Stimulated activated CD4-positive, alpha-beta T cell treated with anti-CD3 and anti-CD28 coated beads, Interleukin-12 subunit alpha, Interleukin-12 subunit beta, amount 100 ng/mL, for 24 hours (primary cell): ENCODE data around the gene ADAMTS9.
A peak's percentile ranks its signal among the peaks of the same experiment; 100 is the strongest.

Source experiments
- DNase-seq, 2 experiments: peaks; one replicate each; pipeline ENCODE4 v3.0.0-alpha.2; 2020; ENCODE audit warnings: low read depth in 2 of 2

ADAMTS9 gene

DNA sequence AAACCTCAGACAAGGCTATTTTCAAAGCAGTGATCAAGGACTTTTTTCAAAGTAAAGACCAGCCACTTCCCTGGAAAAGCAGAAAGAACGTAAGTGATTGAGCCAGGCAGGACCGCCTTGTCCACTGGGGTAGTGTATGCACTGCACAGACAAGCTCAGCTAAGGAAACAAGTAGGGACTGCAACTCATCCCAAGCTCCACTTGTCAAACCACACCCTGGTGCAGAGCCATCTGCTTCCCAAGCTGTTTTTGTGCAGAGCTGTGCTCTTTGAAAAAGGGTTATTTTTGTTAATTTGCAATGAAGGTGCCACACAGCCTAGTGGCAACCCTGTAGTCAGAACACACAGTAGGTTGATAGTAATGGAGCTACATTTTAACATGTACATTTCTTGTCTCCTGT, 193.3 kb downstream of the ADAMTS9 start:
- DNase-seq: no peak

- no peak for DNase-seq
Measured at GRCh38 chr3:64493149-64493548, 194.7 kb downstream of the ADAMTS9 start.

DNA sequence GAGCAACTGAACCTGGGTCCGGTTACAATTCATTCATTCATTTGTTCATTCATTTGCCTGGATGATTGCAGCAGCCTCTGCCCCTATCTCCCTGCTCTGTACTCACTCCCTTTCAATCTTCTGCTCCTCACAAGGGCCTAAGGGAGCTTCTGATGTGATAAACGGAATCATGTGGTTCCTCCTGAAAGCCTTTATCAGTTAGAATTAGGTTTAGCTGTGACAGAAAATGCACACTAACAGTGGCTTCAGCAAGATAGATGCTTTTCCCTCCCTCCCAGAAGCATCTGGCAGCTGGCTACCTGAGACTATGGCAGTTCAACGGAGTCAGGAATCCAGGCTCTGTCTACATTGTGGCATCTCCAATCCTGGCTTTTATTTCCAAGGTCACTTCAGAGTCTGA, 196.0 kb downstream of the ADAMTS9 start:
- DNase-seq: no peak

DNA sequence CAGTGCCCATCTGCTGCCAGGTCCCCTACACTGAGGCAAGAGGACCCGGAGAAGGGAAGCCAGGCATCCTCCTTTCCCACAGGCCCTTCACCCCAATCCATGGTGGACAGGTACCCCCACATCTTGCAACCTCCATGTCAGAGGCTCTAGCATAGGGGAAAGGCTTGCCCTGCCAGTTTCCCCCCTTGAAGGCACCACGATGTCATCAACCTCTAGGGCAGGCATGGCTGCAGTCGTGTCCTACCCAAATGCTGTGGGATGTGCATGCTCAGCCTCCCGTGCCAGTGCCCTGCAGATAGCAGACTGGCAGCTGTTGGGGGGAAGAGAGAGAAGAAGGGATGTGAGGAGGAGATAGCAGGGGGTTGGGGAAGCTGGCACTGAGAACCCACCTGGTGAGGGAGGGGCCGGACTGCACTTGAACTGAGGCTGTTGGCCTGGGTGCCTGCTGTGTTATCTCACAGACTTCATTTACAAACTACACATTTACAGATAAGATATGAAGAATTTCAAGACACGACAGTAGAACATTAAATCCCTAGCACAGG, 197.5 kb downstream of the ADAMTS9 start:
- DNase-seq: no peak

GRCh38 chr3:64489361-64490044, 198.3 kb downstream of the ADAMTS9 start:
- no peak for DNase-seq

DNA sequence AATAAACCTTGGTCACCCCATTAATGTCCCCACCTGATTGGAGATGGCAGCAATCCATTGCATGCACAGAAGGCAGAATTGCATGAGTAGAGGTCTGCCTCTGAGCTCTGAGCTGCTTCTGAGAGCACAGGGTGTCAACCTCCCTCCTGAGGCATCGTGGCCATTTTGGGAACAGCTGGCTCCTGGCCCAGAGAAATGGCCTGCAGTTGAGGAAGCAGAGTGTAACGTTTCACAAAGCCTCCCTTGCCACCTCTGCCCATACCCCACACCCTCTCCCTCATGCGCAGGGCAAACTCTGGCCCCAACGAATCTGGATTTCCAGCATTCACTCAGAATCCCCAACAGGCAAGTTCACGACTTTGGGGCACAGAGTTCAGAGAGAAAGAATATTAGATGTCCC, 198.9 kb downstream of the ADAMTS9 start:
- DNase-seq: no peak

DNA sequence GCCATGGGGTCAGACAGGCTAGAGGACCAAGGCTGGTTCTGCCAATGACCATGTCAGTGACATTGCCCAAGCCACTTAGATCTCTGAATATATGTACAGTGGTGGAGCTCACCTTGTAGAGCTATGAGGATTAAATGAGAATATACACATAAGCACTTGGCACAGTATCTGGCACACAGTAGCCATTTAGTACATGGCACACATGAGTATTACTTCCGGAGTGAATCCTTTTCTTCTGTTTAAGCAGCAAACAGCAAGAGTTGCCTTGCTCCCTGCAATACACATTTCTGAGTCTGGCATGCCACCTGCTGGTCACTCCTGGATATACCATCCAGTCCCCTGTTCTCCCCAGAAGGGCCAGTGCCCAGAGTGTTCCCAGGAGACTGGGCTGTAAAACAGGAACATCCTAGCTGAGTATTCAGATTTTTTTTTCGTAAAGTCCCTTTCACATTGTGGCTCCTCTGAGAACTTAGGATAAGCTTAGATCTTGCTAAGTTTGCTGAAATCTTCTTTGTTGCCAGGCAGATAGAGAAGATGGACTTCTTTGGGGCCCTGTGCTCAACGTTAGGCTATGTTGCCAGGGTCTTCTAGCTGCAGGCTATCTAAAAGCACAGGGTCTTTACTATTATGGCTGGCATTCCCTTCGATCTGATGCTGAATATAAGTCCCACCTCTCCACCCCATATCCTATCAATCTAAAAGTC, 203.4 kb downstream of the ADAMTS9 start:
- peak; percentile 37 to 71 for DNase-seq

DNA sequence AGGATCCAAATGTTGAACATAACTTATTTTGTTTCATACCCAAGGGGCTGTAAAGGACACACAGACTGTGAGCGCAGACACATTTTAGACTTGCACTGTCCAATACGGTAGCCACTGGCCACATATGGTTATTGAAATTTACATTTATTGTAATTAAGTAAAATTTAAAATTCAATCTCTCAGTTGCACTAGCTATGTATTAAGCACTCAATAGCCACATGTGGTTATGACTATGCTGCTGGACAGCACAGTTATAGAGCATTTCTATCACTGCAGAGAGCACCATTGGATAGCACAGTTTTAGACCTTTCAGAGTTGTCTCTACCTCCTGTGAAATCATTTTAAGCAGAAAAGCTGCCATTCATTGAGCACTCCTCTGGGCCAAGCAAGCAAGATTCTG, 204.3 kb downstream of the ADAMTS9 start:
- no peak for DNase-seq

DNA sequence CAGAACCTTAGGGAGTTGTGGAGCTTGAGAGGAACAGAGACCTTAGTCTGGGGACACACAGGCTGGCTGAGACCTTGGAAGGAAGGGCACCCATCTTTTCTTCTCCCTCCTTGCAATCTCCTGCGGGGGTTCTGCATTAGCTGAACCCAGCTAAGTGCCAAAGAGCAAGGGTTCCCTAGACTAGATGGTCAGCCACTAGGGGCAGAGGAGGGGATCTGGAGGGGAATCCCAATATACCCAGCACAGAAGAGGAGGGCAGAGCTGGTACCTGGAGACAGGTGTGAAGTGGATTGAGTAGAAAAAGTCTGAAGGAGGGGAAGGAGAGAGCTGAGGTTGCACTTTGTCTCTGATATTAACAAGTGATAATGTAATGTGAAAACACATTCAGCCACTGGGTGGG, 212.8 kb downstream of the ADAMTS9 start:
- no peak for DNase-seq

DNA sequence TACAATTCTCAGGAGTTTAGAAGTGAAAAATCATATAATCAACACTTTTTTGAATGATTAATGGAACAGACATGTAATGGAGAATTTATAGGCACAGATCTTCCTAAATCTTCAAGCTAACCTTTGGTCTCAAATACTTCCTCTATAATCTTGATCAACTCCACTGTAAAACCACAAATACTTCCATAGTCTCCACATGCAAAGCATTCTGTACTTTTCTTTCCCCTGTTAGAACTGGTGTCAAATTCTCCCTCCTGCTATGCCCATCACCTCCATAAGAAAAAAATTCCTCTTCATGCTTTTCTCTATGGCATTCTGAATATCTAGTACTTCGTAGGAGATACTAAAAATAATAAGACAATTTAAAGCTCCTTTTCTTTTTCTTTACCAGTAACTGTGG, 214.3 kb downstream of the ADAMTS9 start:
- no peak for DNase-seq

- no peak for DNase-seq
Measured at GRCh38 chr3:64470436-64470835, 217.4 kb downstream of the ADAMTS9 start.

- DNase-seq: no peak
Measured at GRCh38 chr3:64467255-64467944, 220.4 kb downstream of the ADAMTS9 start.
